ENCODE results near the gene MAPT.

MAPT gene

DNA sequence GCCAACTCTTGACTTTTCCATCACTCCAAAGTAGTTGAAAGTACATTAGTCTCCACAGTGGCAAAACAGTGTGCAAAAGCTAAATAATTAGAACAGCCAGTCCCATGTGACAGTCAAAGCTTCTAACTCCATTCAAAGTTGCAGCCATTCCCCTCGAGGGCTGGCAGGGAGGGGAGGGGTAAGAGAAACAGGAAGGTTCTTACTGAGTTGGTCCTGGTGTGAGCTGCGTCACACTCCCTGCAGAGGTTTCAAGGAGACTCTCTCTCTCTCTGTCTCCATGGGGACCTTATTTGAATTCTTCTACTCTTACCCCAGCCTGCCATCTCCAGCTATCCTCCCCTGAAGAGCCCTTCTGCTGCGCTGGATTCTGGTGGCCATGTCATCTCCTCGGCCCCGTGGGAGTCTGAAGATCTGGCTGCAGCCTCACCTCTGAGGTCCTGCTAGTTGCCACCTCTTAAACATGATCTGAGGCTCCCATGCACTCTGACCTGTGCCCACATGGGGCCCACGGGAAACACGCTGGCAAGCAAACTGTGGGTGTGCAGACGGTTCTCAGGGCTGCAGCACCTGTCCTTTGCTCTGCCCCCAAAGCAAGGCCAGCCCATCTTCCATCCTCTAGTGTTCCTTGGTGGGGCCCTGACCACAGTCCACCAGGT lies 81.4 kb downstream of the MAPT start:
- DNase-seq, result no peak

- no peak for DNase-seq
Measured at GRCh38 chr17:45976391-45976754, 82.0 kb downstream of the MAPT start.

DNA sequence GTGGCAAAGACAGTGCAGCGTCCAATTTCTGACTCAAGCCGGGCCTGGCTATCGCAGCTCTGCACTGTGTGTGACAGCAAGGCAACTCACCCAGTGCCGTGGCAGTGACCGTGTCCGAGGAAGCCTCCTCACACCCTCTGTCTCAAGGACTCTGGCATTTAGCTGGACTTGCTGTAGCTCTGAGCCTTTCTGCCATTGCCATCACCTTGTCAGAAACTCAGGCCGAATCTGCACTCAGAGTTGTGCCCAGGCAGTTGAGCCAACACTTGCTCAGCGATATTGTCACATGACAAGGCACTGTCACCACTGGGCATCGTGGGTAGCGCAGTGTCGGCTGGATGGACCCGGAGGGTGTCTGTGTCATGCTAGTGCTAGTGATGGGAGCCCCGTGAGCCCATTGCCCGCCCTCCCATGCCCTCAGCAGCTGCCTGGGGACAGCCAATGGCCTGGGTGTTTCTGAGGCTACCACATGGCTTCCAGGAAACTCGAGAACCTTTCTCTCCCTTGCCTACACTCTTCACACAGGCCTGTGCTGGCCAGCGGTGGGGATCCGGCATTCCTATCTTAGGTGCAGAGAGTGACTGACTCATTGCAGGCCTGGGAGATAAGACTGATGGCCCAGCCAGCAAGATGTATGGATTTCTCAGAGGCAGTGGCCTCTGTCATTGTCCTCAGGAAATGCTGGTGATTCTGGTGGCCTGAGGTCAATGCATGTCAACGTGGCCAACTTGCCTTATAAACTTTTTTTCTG lies 82.6 kb downstream of the MAPT start:
- DNase-seq, result no peak

- no peak for DNase-seq
Measured at GRCh38 chr17:45977506-45977824, 83.1 kb downstream of the MAPT start.

- no peak for DNase-seq
Measured at GRCh38 chr17:45977976-45978626, 83.7 kb downstream of the MAPT start.

DNA sequence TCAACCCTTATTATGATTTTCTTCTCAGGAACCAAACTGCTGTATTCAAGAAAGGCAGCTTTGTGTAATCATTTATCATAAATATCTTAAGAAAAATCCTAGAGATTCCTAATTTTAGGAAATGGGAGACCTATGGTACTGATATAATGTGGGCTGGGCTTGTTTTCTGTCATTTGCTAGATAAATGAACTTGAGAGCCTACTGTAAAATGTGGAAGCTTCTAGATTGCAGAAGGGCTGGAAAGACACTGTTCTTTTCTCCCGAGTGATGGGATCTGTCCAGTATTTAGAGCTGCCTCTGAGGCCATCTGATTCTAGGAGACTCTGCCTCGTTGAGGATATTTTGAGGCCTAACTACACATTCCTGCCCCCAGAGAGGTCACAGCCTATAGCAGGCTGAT lies 84.8 kb downstream of the MAPT start:
- DNase-seq, result no peak

DNA sequence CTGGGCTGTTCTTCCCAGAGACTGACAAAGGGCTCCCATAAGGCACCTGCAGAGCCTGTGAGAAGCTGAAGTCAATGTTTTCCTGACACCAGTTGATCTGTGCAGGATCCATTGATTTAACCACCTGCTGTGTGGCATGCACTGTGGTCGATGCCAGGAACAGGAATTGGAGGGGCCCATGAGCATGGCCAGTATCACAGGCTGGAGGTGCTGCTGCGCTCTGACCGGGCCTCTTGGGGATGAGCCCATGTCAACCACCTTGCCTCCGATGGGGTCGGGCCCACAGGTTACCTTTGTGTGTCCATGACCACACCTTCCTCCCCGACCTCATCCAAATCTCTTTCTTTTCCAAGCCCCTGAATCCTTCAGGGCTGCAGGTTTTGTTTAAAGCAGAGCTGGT lies 86.5 kb downstream of the MAPT start:
- DNase-seq, result no peak

GRCh38 chr17:45981306-45981705 lies 87.0 kb downstream of the MAPT start:
- no peak for DNase-seq

- no peak for DNase-seq
Measured at GRCh38 chr17:45982791-45983613, 88.6 kb downstream of the MAPT start.

DNA sequence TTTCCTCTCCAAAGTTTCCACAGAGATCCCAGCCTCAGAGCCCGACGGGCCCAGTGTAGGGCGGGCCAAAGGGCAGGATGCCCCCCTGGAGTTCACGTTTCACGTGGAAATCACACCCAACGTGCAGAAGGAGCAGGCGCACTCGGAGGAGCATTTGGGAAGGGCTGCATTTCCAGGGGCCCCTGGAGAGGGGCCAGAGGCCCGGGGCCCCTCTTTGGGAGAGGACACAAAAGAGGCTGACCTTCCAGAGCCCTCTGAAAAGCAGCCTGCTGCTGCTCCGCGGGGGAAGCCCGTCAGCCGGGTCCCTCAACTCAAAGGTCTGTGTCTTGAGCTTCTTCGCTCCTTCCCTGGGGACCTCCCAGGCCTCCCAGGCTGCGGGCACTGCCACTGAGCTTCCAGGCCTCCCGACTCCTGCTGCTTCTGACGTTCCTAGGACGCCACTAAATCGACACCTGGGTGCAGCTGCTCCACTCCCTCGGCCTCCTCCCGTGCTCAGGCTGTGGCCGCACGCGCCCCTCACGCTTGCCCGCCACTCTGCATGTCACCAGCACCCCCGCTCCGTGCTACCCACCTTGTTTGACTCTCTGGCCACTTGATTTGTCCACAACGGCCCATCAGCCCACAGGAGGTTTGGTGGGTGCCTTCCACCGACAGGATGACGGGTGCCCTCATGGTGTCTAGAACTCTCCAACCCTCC lies 89.4 kb downstream of the MAPT start:
- no peak for DNase-seq

- DNase-seq, result no peak
Measured at GRCh38 chr17:45984368-45984767, 90.0 kb downstream of the MAPT start.

DNA sequence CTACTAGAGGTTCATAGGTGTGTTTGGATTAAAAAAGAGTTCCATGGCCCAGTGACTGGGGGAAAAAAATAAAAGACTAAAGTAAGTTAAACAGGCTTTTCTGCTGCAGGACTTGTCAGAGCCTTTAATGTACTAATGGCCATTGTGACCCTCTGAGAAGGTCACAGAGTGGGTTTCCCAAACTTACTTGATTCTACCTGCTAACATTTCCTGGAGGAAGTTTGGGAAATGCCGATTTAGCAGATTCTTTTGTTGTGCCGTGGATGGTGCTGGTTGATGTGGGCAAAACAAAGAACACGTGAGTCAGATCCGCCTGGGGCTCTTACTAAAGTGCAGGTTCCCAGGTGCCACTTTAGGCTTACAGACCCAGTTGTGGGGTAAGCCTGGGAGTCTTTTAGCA lies 91.1 kb downstream of the MAPT start:
- no peak for DNase-seq

- no peak for DNase-seq
Measured at GRCh38 chr17:45986056-45986455, 91.7 kb downstream of the MAPT start.

GRCh38 chr17:45987706-45988105 lies 93.4 kb downstream of the MAPT start:
- no peak for DNase-seq

DNA sequence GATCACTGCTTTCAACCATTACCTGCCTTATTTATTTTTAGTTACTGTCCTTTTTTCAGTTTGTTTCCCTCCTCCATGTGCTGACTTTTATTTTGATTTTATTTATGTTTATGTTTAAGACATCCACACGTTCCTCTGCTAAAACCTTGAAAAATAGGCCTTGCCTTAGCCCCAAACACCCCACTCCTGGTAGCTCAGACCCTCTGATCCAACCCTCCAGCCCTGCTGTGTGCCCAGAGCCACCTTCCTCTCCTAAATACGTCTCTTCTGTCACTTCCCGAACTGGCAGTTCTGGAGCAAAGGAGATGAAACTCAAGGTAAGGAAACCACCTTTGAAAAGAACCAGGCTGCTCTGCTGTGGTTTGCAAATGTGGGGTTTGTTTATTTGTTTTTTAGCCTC lies 95.4 kb downstream of the MAPT start:
- DNase-seq, result no peak

DNA sequence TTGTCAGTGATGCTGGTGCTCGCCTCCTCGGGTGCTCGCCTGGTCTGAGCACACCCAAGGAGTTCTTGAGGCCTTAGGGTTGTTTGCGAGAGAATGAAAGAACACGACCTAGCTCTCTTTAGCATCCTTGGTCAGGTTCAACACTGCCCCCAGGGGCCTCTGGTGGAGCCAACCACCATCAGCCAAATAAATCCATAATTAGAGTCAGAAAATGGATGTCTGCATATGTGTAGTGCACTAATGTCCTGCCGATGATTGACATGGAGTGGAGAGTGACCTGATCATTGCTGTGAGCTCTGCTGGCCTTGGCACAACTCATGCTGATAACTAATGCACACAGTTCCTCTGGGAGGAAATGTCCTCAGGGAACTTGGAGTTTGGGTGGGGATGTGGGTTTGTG lies 96.5 kb downstream of the MAPT start:
- DNase-seq, result no peak

DNA sequence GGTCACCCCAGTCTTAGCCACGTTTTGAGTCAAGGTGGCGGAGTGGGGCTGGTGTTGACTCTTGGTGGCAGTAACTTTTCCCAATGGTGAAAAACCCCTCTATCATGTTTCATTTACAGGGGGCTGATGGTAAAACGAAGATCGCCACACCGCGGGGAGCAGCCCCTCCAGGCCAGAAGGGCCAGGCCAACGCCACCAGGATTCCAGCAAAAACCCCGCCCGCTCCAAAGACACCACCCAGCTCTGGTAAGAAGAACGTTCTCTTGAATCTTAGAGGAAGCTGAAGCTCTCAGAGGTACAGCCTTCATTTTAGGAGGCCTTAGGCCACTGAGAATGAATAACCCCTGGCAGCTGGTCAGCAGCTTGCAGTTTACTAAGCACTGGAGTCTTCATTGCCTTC lies 97.0 kb downstream of the MAPT start:
- no peak for DNase-seq

DNA sequence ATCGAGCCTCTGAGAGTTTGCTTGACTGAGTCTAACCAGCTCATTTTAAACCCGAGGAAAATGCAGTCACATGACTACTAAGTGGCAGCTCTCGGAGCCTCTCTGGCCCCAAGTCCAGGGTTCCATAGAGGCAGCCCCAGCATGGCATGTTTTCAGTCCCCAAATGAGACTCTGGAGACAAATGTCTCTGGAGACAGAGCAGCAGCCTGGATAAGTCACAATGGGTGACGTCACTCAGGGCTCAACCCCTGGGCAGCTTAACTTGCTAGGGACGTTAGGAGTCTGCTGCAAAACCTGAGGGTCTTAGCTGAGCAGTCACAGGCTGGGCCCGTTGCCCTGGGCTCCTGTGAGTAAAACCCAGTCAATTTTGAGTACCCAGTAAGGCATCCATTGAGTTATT lies 97.8 kb downstream of the MAPT start:
- DNase-seq, result no peak

DNA sequence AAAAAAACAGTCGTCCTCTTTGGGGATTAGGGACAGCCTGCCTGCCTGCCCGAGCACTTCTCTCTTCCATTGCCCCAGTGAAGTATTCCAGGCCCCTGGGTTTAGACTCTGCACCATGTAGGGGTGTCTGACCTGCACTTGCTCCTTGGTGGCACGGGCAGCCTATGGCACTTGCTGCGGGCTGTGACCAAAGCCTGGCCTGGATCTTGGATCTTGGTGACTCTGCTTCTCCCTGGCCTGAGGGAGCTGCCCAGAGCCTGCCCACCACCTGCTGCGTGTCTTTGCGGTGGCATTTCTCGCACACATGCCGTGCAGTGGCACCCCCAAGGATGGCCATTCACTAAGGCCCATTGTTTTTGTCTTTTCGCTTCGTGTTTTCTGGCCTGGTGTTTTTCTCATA lies 98.5 kb downstream of the MAPT start:
- DNase-seq, result no peak

DNA sequence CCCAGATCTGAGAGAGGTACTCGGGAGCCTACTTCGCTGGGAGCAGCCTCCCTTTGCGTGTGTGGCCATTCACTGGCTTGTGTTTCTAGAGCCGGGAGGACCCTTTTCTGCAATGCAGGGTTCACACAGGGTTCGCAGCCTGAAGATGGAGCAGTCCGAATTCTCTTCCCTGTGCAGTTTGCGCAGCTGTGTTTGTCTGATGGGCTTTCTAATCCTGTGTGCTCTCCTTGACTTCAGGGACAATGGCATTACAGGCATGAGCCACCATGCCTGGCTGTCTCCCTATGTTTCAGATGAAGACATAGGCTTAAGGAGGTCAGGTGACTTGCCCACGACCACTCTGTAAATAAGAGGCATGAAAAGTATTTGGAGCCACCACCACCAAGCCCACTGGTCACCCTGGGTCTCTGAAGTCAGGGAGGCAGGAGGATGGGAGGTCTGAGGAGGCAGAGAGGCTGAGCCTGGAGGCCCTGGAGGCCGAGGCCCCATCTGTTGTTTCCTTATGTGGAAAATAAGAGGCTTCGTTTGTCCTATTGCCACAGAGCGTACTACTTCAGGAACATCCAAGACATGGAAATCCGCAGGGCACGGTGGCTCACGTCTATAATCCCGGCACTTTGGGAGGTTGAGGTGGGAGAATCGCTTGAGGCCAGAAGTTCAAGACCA lies 99.7 kb downstream of the MAPT start:
- DNase-seq, result no peak

GRCh38 chr17:45994987-45995386 lies 100.6 kb downstream of the MAPT start:
- DNase-seq, result no peak

GRCh38 chr17:45995627-45996270 lies 101.4 kb downstream of the MAPT start:
- no peak for DNase-seq

Measured in NCI-H524 (cell line).